Spleen (tissue), 7 donors: ENCODE measurements around the gene ZNF311.

Experiments
- POLR2A ChIP-seq, 3 donors: fragments of 450-650 bp; IDR thresholded peaks; one replicate each; pipeline ENCODE4 v1.5.1; 2017; ENCODE audit warnings: antibody characterized with exemption in 3 of 3, mild to moderate bottlenecking in 1 of 3
- TF ChIP-seq, protein P1 (sequence below), 11 experiments: fragments of 200-600 bp in 7 of 11; fragments of 450-650 bp in 4 of 11; sonication (generic) in 4 of 11; IDR thresholded peaks in 8 of 11; conservative IDR thresholded peaks in 3 of 11; 1 replicate in 7 of 11; 2 replicates in 4 of 11; pipeline versions ENCODE4 v1.4.0 to v1.8.0; 2016 to 2021; ENCODE audit warnings: antibody characterized with exemption in 11 of 11, inconsistent platforms in 4 of 11, mild to moderate bottlenecking in 1 of 11
- donor health status: DM: no; HTN: no; CAD: no; lungs with moderate emphysema.
- donor health status: DM: no; HTN: no; CAD: no.
- donor health status: DM: no; HTN: no; CAD: no.

DNA sequence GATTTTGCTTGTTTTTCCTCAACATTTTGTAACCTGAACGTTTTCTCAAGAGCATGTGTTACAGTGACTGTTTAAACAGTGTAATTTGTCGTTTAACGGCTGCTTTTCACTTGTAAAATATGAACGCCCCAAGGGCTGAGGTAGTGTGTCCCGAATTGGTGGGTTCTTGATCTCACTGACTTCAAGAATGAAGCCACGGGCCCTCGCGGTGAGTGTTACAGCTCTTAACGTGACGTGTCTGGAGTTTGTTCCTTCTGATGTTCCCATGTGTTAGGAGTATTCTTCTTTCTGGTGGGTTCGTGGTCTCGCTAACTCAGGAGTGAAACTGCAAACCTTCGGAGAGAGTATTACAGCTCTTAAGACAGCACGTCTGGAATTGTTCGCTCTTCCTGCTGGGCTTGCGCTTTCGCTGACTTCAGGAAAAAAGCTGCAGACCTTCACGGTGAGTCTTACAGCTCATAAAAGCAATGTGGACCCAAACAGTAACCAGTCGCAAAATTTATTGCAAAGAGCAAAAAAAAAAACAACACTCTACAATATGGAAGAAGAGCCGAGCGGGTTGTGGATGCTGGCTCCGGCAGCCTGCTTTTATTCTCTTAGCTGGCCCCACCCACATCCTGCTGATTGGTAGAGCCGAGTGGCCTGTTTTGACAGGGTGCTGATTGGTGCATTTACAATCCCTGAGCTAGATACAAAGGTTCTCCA is 56.2 kb downstream of the ZNF311 start:
- no peak for TF ChIP-seq POLR2A (IDR thresholded peaks at IDR 0.05)
- TF ChIP-seq, protein P1, sequence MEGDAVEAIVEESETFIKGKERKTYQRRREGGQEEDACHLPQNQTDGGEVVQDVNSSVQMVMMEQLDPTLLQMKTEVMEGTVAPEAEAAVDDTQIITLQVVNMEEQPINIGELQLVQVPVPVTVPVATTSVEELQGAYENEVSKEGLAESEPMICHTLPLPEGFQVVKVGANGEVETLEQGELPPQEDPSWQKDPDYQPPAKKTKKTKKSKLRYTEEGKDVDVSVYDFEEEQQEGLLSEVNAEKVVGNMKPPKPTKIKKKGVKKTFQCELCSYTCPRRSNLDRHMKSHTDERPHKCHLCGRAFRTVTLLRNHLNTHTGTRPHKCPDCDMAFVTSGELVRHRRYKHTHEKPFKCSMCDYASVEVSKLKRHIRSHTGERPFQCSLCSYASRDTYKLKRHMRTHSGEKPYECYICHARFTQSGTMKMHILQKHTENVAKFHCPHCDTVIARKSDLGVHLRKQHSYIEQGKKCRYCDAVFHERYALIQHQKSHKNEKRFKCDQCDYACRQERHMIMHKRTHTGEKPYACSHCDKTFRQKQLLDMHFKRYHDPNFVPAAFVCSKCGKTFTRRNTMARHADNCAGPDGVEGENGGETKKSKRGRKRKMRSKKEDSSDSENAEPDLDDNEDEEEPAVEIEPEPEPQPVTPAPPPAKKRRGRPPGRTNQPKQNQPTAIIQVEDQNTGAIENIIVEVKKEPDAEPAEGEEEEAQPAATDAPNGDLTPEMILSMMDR (IDR thresholded peaks at IDR 0.05 in 8 of 11, conservative IDR thresholded peaks at IDR 0.05 in 3 of 11): no peak
